ENCODE data around the gene ANKRD66.

ANKRD66 gene

DNA sequence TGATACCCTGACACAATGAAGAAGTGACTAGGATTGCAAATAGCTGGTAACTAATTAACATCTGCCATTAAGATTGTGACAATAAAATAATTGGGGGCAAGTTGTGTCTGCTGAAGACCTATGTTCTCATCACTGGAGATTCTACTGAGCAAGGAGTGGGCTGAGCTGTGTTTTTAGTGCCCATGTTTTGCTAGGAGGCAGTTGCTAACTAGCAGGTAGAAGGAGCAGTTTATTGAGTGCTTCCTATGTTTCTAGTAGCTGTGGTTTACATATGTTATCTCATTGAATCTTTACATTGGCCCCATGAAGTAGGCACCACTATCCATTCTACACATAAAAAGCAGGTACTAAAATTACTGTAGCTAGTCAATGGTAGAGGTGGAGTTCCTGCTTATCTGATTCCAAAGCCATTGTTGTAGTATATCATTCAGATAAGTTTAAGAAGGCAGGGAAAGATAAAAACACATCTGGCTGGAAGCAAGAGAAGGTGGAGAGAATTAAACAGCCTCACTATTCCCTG is 43.7 kb downstream of the ANKRD66 start:
- DNase-seq (ENCODE audit: low read depth in 2 of 2) = no peak

- DNase-seq (ENCODE audit: low read depth in 2 of 2) = no peak
Observed at GRCh38 chr6:46792635-46793034, 45.9 kb downstream of the ANKRD66 start.

DNA sequence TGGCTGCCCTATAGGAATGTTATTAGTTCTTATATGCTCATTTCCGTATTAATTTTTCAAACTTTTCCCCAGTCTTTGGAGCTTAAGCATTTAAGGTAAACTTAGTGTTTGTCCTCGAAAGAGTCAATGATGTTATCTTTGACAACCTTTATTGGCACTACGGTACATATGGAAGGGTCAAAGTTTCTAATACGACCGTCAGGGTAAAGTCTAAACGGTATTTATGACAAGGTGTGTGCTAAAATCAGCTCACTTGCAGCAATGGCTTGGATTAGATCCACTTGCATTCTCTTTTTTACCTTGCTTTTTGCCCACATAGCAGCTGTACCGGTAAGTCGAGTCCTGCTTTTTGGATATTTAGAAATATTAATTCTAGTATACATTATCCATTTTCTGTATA is 46.4 kb downstream of the ANKRD66 start, which contains the start of gene MEP1A:
MEP1A (plus strand) TSS at position 252 of the 400 bp plus-strand sequence; CDS start at position 262, 10 bp downstream.
- DNase-seq (ENCODE audit: low read depth in 2 of 2) = no peak

DNA sequence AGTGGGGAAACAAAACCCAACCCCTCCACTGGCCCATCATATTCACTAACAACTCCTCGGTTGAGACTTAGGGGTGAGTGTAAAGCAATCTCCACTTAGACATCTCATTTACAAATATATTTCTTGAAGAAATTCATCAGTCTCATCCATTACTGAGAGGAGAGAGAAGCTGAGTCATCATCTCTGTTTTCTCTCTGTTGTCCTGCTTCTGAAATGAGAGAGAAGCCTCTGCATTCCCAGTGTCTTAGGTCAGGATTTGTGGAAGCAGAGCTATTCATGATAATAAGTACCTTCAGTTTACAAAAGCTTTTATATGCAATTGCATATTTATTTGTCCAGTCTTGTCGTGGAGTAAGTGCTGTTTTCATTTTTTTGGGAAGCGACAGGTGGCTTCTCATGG is 47.3 kb downstream of the ANKRD66 start:
- DNase-seq (ENCODE audit: low read depth in 2 of 2) = no peak

GRCh38 chr6:46795816-46796215 is 49.1 kb downstream of the ANKRD66 start:
- DNase-seq (ENCODE audit: low read depth in 2 of 2) = no peak

- DNase-seq (ENCODE audit: low read depth in 2 of 2) = no peak
Observed at GRCh38 chr6:46796848-46797580, 50.3 kb downstream of the ANKRD66 start.

GRCh38 chr6:46799657-46800056 is 52.9 kb downstream of the ANKRD66 start:
- no peak for DNase-seq (ENCODE audit: low read depth in 2 of 2)

GRCh38 chr6:46808806-46809205 is 62.1 kb downstream of the ANKRD66 start:
- DNase-seq (ENCODE audit: low read depth in 2 of 2) = no peak

Data from stimulated activated CD4-positive, alpha-beta T cell treated with anti-CD3 and anti-CD28 coated beads, Interleukin-1b, Interleukin-23, amount 100 ng/mL, for 4 hours (primary cell).